Stomach (tissue), 9 donors: ENCODE results near the gene GLCCI1. TPM values are rescaled to one million over a fixed set of nuclear protein-coding genes. Genes with fewer than 3 reads are reported as not detected.

Experiments used
- DNase-seq, 2 donors: peaks; one replicate each; pipeline versions ENCODE4 v3.0.0 to v3.0.0-alpha.2; 2013 to 2019
- H3K27ac ChIP-seq, 5 donors: fragments of 200-600 bp in 4 of 5; sonication (generic) in 4 of 5; one replicate each; pipeline ENCODE4 v1.5.1; 2013 to 2019; ENCODE audit warnings: mild to moderate bottlenecking in 1 of 5, moderate library complexity in 1 of 5
- H3K27me3 ChIP-seq, 3 donors: fragments of 200-600 bp; sonication (generic); one replicate each; pipeline ENCODE4 v1.5.1; 2017 to 2019; ENCODE audit warnings: mixed run types in 1 of 3
- H3K36me3 ChIP-seq, 4 donors: fragments of 200-600 bp; sonication (generic); 1 replicate in 3 of 4; 2 replicates in 1 of 4; pipeline ENCODE4 v1.5.1; 2016 to 2019
- H3K4me1 ChIP-seq, 4 donors: fragments of 200-600 bp; sonication (generic); one replicate each; pipeline ENCODE4 v1.5.1; 2016 to 2019
- H3K4me3 ChIP-seq, 4 donors: fragments of 200-600 bp; sonication (generic) in 3 of 4; one replicate each; pipeline ENCODE4 v1.5.1; 2016 to 2019; ENCODE audit warnings: mild to moderate bottlenecking in 1 of 4
- H3K9me3 ChIP-seq, 4 donors: fragments of 200-600 bp; sonication (generic); one replicate each; pipeline ENCODE4 v1.5.1; 2016 to 2019
- CTCF ChIP-seq, 7 experiments: fragments of 450-650 bp in 4 of 7; fragments of 200-600 bp in 3 of 7; sonication (generic) in 3 of 7; IDR thresholded peaks; one replicate each; pipeline ENCODE4 v1.5.1; 2016 to 2019; ENCODE audit warnings: antibody characterized with exemption in 7 of 7, control low read depth in 2 of 7, mild to moderate bottlenecking in 1 of 7
- EP300 ChIP-seq: sonication (generic); formaldehyde crosslinking; IDR thresholded peaks from one replicate; pipeline ENCODE4 v1.6.1; 2017; ENCODE audit warnings: antibody characterized with exemption
- POLR2A ChIP-seq, 4 donors: fragments of 450-650 bp; IDR thresholded peaks; one replicate each; pipeline ENCODE4 v1.6.1; 2016; ENCODE audit warnings: antibody characterized with exemption in 4 of 4, control low read depth in 2 of 4, mild to moderate bottlenecking in 1 of 4, moderate library complexity in 1 of 4
- POLR2AphosphoS5 ChIP-seq, 3 donors: sonication (generic); formaldehyde crosslinking; IDR thresholded peaks; one replicate each; pipeline ENCODE4 v1.6.1; 2016; ENCODE audit warnings: antibody characterized with exemption in 3 of 3
- WGBS, 5 donors: extraction: QIAGEN DNeasy Blood & Tissue Kit in 3 of 5; methylation state at CpG; one replicate each; pipeline versions ENCODE4 v1.1.5 to v1.1.7; 2013 to 2018; 5-methylcytosine and 5-hydroxymethylcytosine counted together
- intact Hi-C: fragments of 100-400 bp; cut with DNase I; formaldehyde crosslinking; loops from one replicate; pipeline ENCODE4 v1.15.1; 2023; ENCODE audit warnings: low total_unique reads
- polyA plus RNA-seq, 3 donors: library from polyadenylated mRNA; stranded (reverse); fragments of 200-250 nt; gene quantifications; one replicate each; pipeline ENCODE4 v1.2.3, GENCODE V29; 2013
- total RNA-seq, 5 donors: library from RNA; depleted of rRNA; stranded (reverse); fragments of >200 nt; gene quantifications; one replicate each; pipeline versions ENCODE4 v1.1.0 to v1.2.3, GENCODE V29; 2014 to 2016
- donor health status: healthy with polysubstance abuse.
- donor health status: Bipolar disorder and iron deficiency.
- donor health status: healthy.

GLCCI1 gene
- total and polyA plus RNA-seq, 8 donors, result 2.6 to 60.9 (median 14.9) TPM

- Histone ChIP-seq H3K27me3 (no peaks in the 10 kb centered on the region), H3K36me3 (no peaks in the 10 kb centered on the region)
- intact Hi-C loops, result no loop called here
Measured at GRCh38 chr7:7982904-7983303, 14.3 kb downstream of the GLCCI1 start.

GRCh38 chr7:7984424-7984823, 15.8 kb downstream of the GLCCI1 start:
- Histone ChIP-seq H3K36me3 (no peaks in the 10 kb centered on the region), H3K27me3 (no peaks in the 10 kb centered on the region), H3K9me3 (no peaks in the 10 kb centered on the region), H3K27ac (no peak overlapping the region), H3K4me3 (no peak overlapping the region), H3K4me1 (peaks cover 0 to 34% (median 21%) of the 10 kb centered on the region in 4 donors)
- no peak for TF ChIP-seq POLR2A (IDR thresholded peaks at IDR 0.05)
- TF ChIP-seq POLR2AphosphoS5 (IDR thresholded peaks at IDR 0.05), result no peak
- no peak for DNase-seq
- 62 to 85% (median 77%) methylated on average over 3 of the region's 3 CpGs for WGBS, 5 donors
- intact Hi-C loops, result no loop called here

More at GRCh38 chr7:7982904-7983303, 14.3 kb downstream of the GLCCI1 start:
- no peaks in the 10 kb centered on the region for H3K9me3 ChIP-seq
- 93 to 97% (median 96%) methylated on average over 4 of the region's 4 CpGs for WGBS, 5 donors
- no peak overlapping the region for H3K27ac ChIP-seq
- no peak for DNase-seq
- TF ChIP-seq EP300 (no peak), POLR2A (IDR thresholded peaks at IDR 0.05) (no peak), CTCF (IDR thresholded peaks at IDR 0.05) (no peak), POLR2AphosphoS5 (IDR thresholded peaks at IDR 0.05) (no peak)
- no peak overlapping the region for H3K4me3 ChIP-seq
- peaks cover 2 to 36% (median 21%) of the 10 kb centered on the region in 4 donors for H3K4me1 ChIP-seq

- Histone ChIP-seq H3K4me1 (peaks cover 0 to 39% (median 20%) of the 10 kb centered on the region in 4 donors), H3K9me3 (peaks cover 0 to 25% (median 18%) of the 10 kb centered on the region in 4 donors), H3K4me3 (no peak overlapping the region), H3K36me3 (no peaks in the 10 kb centered on the region), H3K27me3 (no peaks in the 10 kb centered on the region), H3K27ac (no peak overlapping the region)
- TF ChIP-seq CTCF (IDR thresholded peaks at IDR 0.05) (no peak), EP300 (no peak), POLR2AphosphoS5 (IDR thresholded peaks at IDR 0.05) (no peak), POLR2A (IDR thresholded peaks at IDR 0.05) (no peak)
- intact Hi-C loops, result no loop called here
- DNase-seq, result no peak
Measured at GRCh38 chr7:7988706-7989105, 20.1 kb downstream of the GLCCI1 start.

GRCh38 chr7:7989133-7989532, 20.5 kb downstream of the GLCCI1 start:
- peaks cover 0 to 36% (median 18%) of the 10 kb centered on the region in 4 donors for H3K4me1 ChIP-seq
- H3K9me3 ChIP-seq, result peaks cover 0 to 25% (median 18%) of the 10 kb centered on the region in 4 donors
- no peaks in the 10 kb centered on the region for H3K27me3 ChIP-seq
- intact Hi-C loops, result no loop called here
- H3K27ac ChIP-seq, result peak overlapping the region in 1 of 5 donors; percentile 57
- no peak for DNase-seq
- WGBS, 5 donors, result 91 to 100% (median 95%) methylated on average over 1 of the region's 1 CpG
- TF ChIP-seq CTCF (IDR thresholded peaks at IDR 0.05) (no peak), POLR2AphosphoS5 (IDR thresholded peaks at IDR 0.05) (no peak), POLR2A (IDR thresholded peaks at IDR 0.05) (no peak), EP300 (no peak)
- H3K36me3 ChIP-seq, result no peaks in the 10 kb centered on the region
- H3K4me3 ChIP-seq, result no peak overlapping the region

GRCh38 chr7:7989616-7990440, 21.2 kb downstream of the GLCCI1 start:
- peak overlapping the region in 1 of 4 donors; percentile 5 for H3K4me3 ChIP-seq
- H3K27ac ChIP-seq, result peak overlapping the region in 2 of 5 donors; percentile 43 to 57

More at GRCh38 chr7:7989616-7990440, 21.2 kb downstream of the GLCCI1 start:
- Histone ChIP-seq H3K36me3 (no peaks in the 10 kb centered on the region), H3K9me3 (peaks cover 0 to 25% (median 18%) of the 10 kb centered on the region in 4 donors), H3K4me1 (peaks cover 0 to 29% (median 13%) of the 10 kb centered on the region in 4 donors), H3K27me3 (no peaks in the 10 kb centered on the region)
- WGBS, 5 donors, result 71 to 84% (median 79%) methylated on average over 5 of the region's 5 CpGs
- no peak for DNase-seq
- intact Hi-C loops, result no loop called here
- TF ChIP-seq POLR2A (IDR thresholded peaks at IDR 0.05) (no peak), EP300 (no peak)
